Activated CD8-positive, alpha-beta memory T cell treated with anti-CD3 and anti-CD28 coated beads, Interleukin-2, amount 10 ng/mL, durations not matched to agents 7 days and 5 days (primary cell): ENCODE measurements around the gene ZNF606. TPM values are rescaled to one million over a fixed set of nuclear protein-coding genes. Genes with fewer than 3 reads are reported as not detected.

Experiments
- ATAC-seq: fragments of 150-1000 bp; cut with Tn5 transposase; one replicate; pipeline ENCODE4 v1.10.0; 2021; ENCODE audit warnings: moderate library complexity
- CTCF ChIA-PET: fragments of 350-600 bp; sonication (Branson Sonifier 250); formaldehyde crosslinking; loops from one replicate; lab custom pipeline; 2021; ENCODE audit warnings: antibody characterized with exemption; lab: Charles Lee
- DNase-seq: peaks from one replicate; pipeline ENCODE4 v3.0.0-alpha.2; 2020
- H3K27ac Mint-ChIP-seq: one replicate; pipeline ENCODE4 v1.8.0; 2021; ENCODE audit warnings: mild to moderate bottlenecking, mixed read lengths
- H3K27me3 Mint-ChIP-seq: one replicate; pipeline ENCODE4 v1.8.0; 2021; ENCODE audit warnings: mixed read lengths
- H3K36me3 Mint-ChIP-seq: one replicate; pipeline ENCODE4 v1.8.0; 2021; ENCODE audit warnings: mild to moderate bottlenecking, mixed read lengths
- H3K4me1 Mint-ChIP-seq: one replicate; pipeline ENCODE4 v1.8.0; 2021; ENCODE audit warnings: mixed read lengths
- H3K4me3 Mint-ChIP-seq: one replicate; pipeline ENCODE4 v1.8.0; 2021; ENCODE audit warnings: mild to moderate bottlenecking, moderate library complexity, mixed read lengths
- H3K9me3 Mint-ChIP-seq: one replicate; pipeline ENCODE4 v1.8.0; 2022; ENCODE audit warnings: low read depth, mixed read lengths
- total RNA-seq, 2 experiments: library from RNA; stranded (reverse); gene quantifications; one replicate each; pipeline ENCODE4 v1.2.3, GENCODE V29; 2021

Gene ZNF606
- total RNA-seq, 2 experiments from 2014 or later = 11.6 to 12.8 TPM

GRCh38 chr19:57935731-57936130 lies 66.9 kb downstream of the ZNF606 start:
- peaks cover 30% of the 10 kb centered on the region for H3K9me3 Mint-ChIP-seq
- H3K36me3 Mint-ChIP-seq = peaks cover 68% of the 10 kb centered on the region
- H3K27ac Mint-ChIP-seq = no peak overlapping the region
- H3K4me1 Mint-ChIP-seq = peaks cover 7% of the 10 kb centered on the region
- CTCF ChIA-PET = no interaction called here
- H3K27me3 Mint-ChIP-seq = no peaks in the 10 kb centered on the region
- DNase-seq (no peak), ATAC-seq (no peak)
- H3K4me3 Mint-ChIP-seq = no peak overlapping the region

DNA sequence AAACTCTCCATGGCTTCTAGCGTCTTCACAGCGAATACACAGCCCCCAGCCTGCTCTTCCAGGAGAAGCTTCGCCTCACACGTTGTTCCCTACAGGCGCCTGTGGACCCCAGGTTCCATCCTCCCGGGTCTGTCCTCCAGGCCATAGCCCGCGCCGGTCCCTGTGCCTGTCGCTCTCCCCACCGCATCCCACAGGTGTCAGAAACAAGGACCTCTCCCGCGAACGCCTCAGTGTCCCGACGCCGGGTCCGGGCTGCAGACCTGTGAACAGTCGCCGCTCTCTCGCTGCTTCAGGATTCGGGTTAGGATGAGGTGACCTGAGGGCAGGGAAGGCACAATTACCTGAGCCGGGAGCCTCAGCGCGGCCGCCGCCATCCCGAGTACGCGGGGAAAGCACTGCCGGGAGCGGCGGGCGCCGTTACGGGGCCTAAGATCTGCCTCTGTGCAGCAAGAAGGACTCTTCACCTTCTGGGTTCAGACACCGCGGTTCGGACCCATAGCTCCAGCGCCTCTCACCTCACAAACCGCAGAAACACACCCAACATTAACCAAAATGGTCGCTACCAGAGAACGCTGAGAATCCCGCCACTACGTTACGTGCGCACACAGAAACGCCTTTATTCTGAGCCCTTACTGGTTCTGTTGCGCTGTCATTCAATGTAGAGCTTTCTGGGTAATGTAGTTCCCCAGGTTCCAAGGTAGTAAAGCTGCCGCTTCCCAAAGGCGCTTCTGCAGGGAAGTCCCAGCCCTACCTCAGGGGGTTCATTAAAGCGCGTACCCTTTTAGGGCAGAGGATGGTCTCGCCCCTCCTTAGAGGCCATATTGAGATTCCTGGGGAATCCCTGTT lies 67.6 kb downstream of the ZNF606 start, which contains the start of gene ZNF418:
Gene ZNF418 (minus strand): TSS at position 583 of the 846 bp plus-strand sequence. CDS start 1,580 bp downstream, outside the sequence.
- DNase-seq (peak; percentile 81), ATAC-seq (peak; percentile 99)
- Mint-ChIP-seq H3K27ac (peak within 1 kb of the TSS; percentile 87), H3K27me3 (no peaks in the 10 kb centered on the region), H3K36me3 (peaks cover 70% of the 10 kb centered on the region), H3K4me1 (peaks cover 7% of the 10 kb centered on the region), H3K4me3 (peak within 1 kb of the TSS; percentile 83), H3K9me3 (peaks cover 31% of the 10 kb centered on the region)
- CTCF ChIA-PET = no interaction called here

DNA sequence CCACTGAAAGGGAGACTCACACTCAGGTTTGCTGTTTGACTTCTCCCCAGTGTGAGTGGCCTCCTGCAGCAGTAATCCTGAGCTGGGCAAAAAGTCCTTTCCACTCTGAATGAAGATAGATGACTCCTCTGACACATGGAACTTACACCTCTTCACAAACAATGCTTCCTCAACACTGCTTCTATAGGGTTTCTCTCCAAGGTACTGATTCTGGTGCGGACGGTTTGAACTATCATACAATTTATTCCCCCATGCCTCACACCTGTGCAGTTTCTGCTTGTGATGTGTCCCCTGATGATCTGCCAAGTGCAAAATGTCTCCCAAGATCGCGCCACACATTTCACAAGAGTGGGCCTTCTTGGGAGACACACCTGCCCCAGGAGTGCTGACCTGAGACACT lies 75.0 kb downstream of the ZNF606 start:
- Mint-ChIP-seq H3K4me3 (no peak overlapping the region), H3K9me3 (peaks cover 38% of the 10 kb centered on the region), H3K36me3 (peaks cover 59% of the 10 kb centered on the region), H3K4me1 (no peaks in the 10 kb centered on the region), H3K27ac (no peak overlapping the region), H3K27me3 (no peaks in the 10 kb centered on the region)
- ATAC-seq (no peak), DNase-seq (no peak)
- CTCF ChIA-PET = no interaction called here

Other genes with a start within 250 kb of the ZNF606 start
- 10 to 100 TPM; 20.4 to 23.0 TPM for gene ZNF586, start 233.1 kb downstream of the ZNF606 start, total RNA-seq
- gene ZNF552, start 187.9 kb downstream of the ZNF606 start, total RNA-seq = 10 to 100 TPM in 1 of 2 experiments, 1 to 10 TPM in 1; 9.7 to 11.1 TPM
- 10 to 100 TPM; 14.6 to 19.3 TPM for gene ZNF587B, start 172.5 kb downstream of the ZNF606 start, total RNA-seq
- gene ZNF587, start 153.0 kb downstream of the ZNF606 start, total RNA-seq = 10 to 100 TPM; 30.8 to 41.2 TPM
- 10 to 100 TPM; 26.7 to 28.1 TPM for gene ZNF814, start 113.8 kb downstream of the ZNF606 start, total RNA-seq
- gene ZNF417, start 86.2 kb downstream of the ZNF606 start, total RNA-seq = 10 to 100 TPM; 17.8 to 24.0 TPM
- 1 to 10 TPM; 5.7 to 6.6 TPM for gene ZNF418, start 67.4 kb downstream of the ZNF606 start, total RNA-seq
- 1 to 10 TPM; 7.6 to 9.3 TPM for gene ZNF256, start 55.1 kb downstream of the ZNF606 start, total RNA-seq
- under 1 TPM; 0.33 to 0.88 TPM for gene C19orf18, start 28.3 kb downstream of the ZNF606 start, total RNA-seq
- not detected for gene ZSCAN1, start 31.2 kb upstream of the ZNF606 start, total RNA-seq
- gene ZNF135, start 56.5 kb upstream of the ZNF606 start, total RNA-seq = under 1 TPM; 0.49 to 0.76 TPM
- gene ZSCAN18, start 95.4 kb upstream of the ZNF606 start, total RNA-seq = 10 to 100 TPM; 15.9 to 24.8 TPM
- 1 to 10 TPM; 4.0 to 4.6 TPM for gene ZNF329, start 148.0 kb upstream of the ZNF606 start, total RNA-seq
- 10 to 100 TPM; 30.1 to 36.0 TPM for gene ZNF274, start 180.2 kb upstream of the ZNF606 start, total RNA-seq
- gene ZNF544, start 226.1 kb upstream of the ZNF606 start, total RNA-seq = 10 to 100 TPM; 48.0 to 68.4 TPM